SK-N-MC (cell line): ENCODE results near the gene LEFTY1.

Experiments used
- EZH2 ChIP-seq: fragments of 200-600 bp; sonication (generic); IDR thresholded peaks from one replicate; pipeline ENCODE4 v1.6.1; 2017; ENCODE audit warnings: antibody characterized with exemption
- FOXP2 ChIP-seq: optimal IDR thresholded peaks from 2 replicates; pipeline ENCODE3; 2011; ENCODE audit warnings: mild to moderate bottlenecking, moderate library complexity; ENCODE audit not compliant: insufficient read depth; ENCODE audit errors: extremely low read length, control extremely low read depth
- POLR2AphosphoS5 ChIP-seq: IDR thresholded peaks from 2 replicates; pipeline ENCODE4 v1.6.1; 2012; ENCODE audit warnings: mild to moderate bottlenecking, low read depth, low read length, borderline replicate concordance

DNA sequence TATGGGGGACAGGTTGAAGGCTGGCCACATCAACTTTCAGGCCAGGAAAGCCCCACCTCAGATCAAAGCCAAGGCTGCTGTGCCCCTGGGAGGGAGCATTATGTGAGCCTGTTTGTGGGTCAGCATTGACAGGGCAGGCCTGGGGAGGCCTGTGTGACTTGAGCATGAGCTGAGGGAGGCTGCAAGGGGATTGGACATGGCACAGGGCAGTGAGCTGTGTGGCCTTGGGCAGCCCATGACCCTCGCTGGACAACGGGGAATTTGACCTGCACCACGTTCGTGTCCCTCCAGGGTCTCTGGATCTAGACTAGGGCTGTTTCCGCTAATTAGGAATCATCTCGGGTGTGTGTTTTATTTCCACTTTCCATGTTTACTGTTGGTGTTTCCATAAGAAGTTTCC, 17.5 kb upstream of the LEFTY1 start:
- TF ChIP-seq POLR2AphosphoS5 (no peak), EZH2 (no peak), FOXP2 (no peak)
